ENCODE measurements around the gene DCAF6.
A peak's percentile ranks its signal among the peaks of the same experiment; 100 is the strongest.

Gene DCAF6

GRCh38 chr1:167968569-167968968 is 32.1 kb downstream of the DCAF6 start:
- peaks cover 41% of the 10 kb centered on the region for H3K36me3 Mint-ChIP-seq (ENCODE audit: low read depth)
- no peak overlapping the region for H3K4me3 Mint-ChIP-seq
- no peaks in the 10 kb centered on the region for H3K27me3 Mint-ChIP-seq
- H3K9me3 Mint-ChIP-seq = no peaks in the 10 kb centered on the region
- H3K27ac Mint-ChIP-seq = no peak overlapping the region
- H3K4me1 Mint-ChIP-seq (ENCODE audit: low read depth) = peaks cover 3% of the 10 kb centered on the region

- Mint-ChIP-seq H3K4me1 (ENCODE audit: low read depth) (no peaks in the 10 kb centered on the region), H3K27me3 (no peaks in the 10 kb centered on the region), H3K9me3 (peaks cover 4% of the 10 kb centered on the region), H3K36me3 (ENCODE audit: low read depth) (peaks cover 51% of the 10 kb centered on the region), H3K4me3 (no peak overlapping the region), H3K27ac (no peak overlapping the region)
Observed at GRCh38 chr1:167973832-167974231, 37.3 kb downstream of the DCAF6 start.

- Mint-ChIP-seq H3K4me3 (no peak overlapping the region), H3K27ac (no peak overlapping the region), H3K9me3 (peaks cover 4% of the 10 kb centered on the region), H3K36me3 (ENCODE audit: low read depth) (peaks cover 52% of the 10 kb centered on the region), H3K27me3 (no peaks in the 10 kb centered on the region), H3K4me1 (ENCODE audit: low read depth) (no peaks in the 10 kb centered on the region)
Observed at GRCh38 chr1:167974698-167975097, 38.2 kb downstream of the DCAF6 start.

GRCh38 chr1:167977245-167977644 is 40.8 kb downstream of the DCAF6 start:
- Mint-ChIP-seq H3K9me3 (peaks cover 4% of the 10 kb centered on the region), H3K4me1 (ENCODE audit: low read depth) (peaks cover 4% of the 10 kb centered on the region), H3K36me3 (ENCODE audit: low read depth) (peaks cover 59% of the 10 kb centered on the region), H3K27ac (peak overlapping the region; percentile 7), H3K4me3 (no peak overlapping the region), H3K27me3 (no peaks in the 10 kb centered on the region)

- Mint-ChIP-seq H3K27me3 (no peaks in the 10 kb centered on the region), H3K36me3 (ENCODE audit: low read depth) (peaks cover 42% of the 10 kb centered on the region), H3K27ac (no peak overlapping the region), H3K9me3 (peaks cover 4% of the 10 kb centered on the region), H3K4me1 (ENCODE audit: low read depth) (peaks cover 8% of the 10 kb centered on the region), H3K4me3 (no peak overlapping the region)
Observed at GRCh38 chr1:167981933-167982332, 45.5 kb downstream of the DCAF6 start.

- peaks cover 35% of the 10 kb centered on the region for H3K36me3 Mint-ChIP-seq (ENCODE audit: low read depth)
- no peak overlapping the region for H3K27ac Mint-ChIP-seq
- H3K9me3 Mint-ChIP-seq = no peaks in the 10 kb centered on the region
- no peaks in the 10 kb centered on the region for H3K27me3 Mint-ChIP-seq
- no peak overlapping the region for H3K4me3 Mint-ChIP-seq
- peaks cover 8% of the 10 kb centered on the region for H3K4me1 Mint-ChIP-seq (ENCODE audit: low read depth)
Observed at GRCh38 chr1:167983797-167984420, 47.4 kb downstream of the DCAF6 start.

GRCh38 chr1:167984886-167985489 is 48.5 kb downstream of the DCAF6 start:
- Mint-ChIP-seq H3K4me1 (ENCODE audit: low read depth) (peaks cover 8% of the 10 kb centered on the region), H3K27ac (no peak overlapping the region)

GRCh38 chr1:167987174-167987573 is 50.7 kb downstream of the DCAF6 start:
- H3K27me3 Mint-ChIP-seq = no peaks in the 10 kb centered on the region
- H3K4me3 Mint-ChIP-seq = no peak overlapping the region
- H3K9me3 Mint-ChIP-seq = no peaks in the 10 kb centered on the region
- H3K36me3 Mint-ChIP-seq (ENCODE audit: low read depth) = peaks cover 18% of the 10 kb centered on the region
- no peak overlapping the region for H3K27ac Mint-ChIP-seq
- H3K4me1 Mint-ChIP-seq (ENCODE audit: low read depth) = peaks cover 4% of the 10 kb centered on the region

More at GRCh38 chr1:167984886-167985489, 48.5 kb downstream of the DCAF6 start:
- Mint-ChIP-seq H3K36me3 (ENCODE audit: low read depth) (peaks cover 29% of the 10 kb centered on the region), H3K4me3 (no peak overlapping the region), H3K9me3 (no peaks in the 10 kb centered on the region), H3K27me3 (no peaks in the 10 kb centered on the region)

GRCh38 chr1:167991546-167991945 is 55.1 kb downstream of the DCAF6 start:
- H3K36me3 Mint-ChIP-seq (ENCODE audit: low read depth) = peaks cover 35% of the 10 kb centered on the region
- no peaks in the 10 kb centered on the region for H3K4me1 Mint-ChIP-seq (ENCODE audit: low read depth)
- H3K27me3 Mint-ChIP-seq = no peaks in the 10 kb centered on the region
- no peak overlapping the region for H3K4me3 Mint-ChIP-seq
- H3K27ac Mint-ChIP-seq = peak overlapping the region; percentile 9
- H3K9me3 Mint-ChIP-seq = no peaks in the 10 kb centered on the region

- H3K4me3 Mint-ChIP-seq = no peak overlapping the region
- no peaks in the 10 kb centered on the region for H3K4me1 Mint-ChIP-seq (ENCODE audit: low read depth)
- no peaks in the 10 kb centered on the region for H3K9me3 Mint-ChIP-seq
- H3K27me3 Mint-ChIP-seq = no peaks in the 10 kb centered on the region
- H3K36me3 Mint-ChIP-seq (ENCODE audit: low read depth) = peaks cover 37% of the 10 kb centered on the region
- no peak overlapping the region for H3K27ac Mint-ChIP-seq
Observed at GRCh38 chr1:167993720-167994119, 57.2 kb downstream of the DCAF6 start.

GRCh38 chr1:167994560-167994959 is 58.1 kb downstream of the DCAF6 start:
- no peaks in the 10 kb centered on the region for H3K9me3 Mint-ChIP-seq
- H3K36me3 Mint-ChIP-seq (ENCODE audit: low read depth) = peaks cover 41% of the 10 kb centered on the region
- no peak overlapping the region for H3K4me3 Mint-ChIP-seq
- H3K4me1 Mint-ChIP-seq (ENCODE audit: low read depth) = no peaks in the 10 kb centered on the region
- no peaks in the 10 kb centered on the region for H3K27me3 Mint-ChIP-seq
- H3K27ac Mint-ChIP-seq = no peak overlapping the region

GRCh38 chr1:167995038-167995437 is 58.6 kb downstream of the DCAF6 start:
- no peak overlapping the region for H3K27ac Mint-ChIP-seq
- no peaks in the 10 kb centered on the region for H3K27me3 Mint-ChIP-seq
- no peaks in the 10 kb centered on the region for H3K4me1 Mint-ChIP-seq (ENCODE audit: low read depth)
- H3K36me3 Mint-ChIP-seq (ENCODE audit: low read depth) = peaks cover 41% of the 10 kb centered on the region
- H3K9me3 Mint-ChIP-seq = no peaks in the 10 kb centered on the region
- H3K4me3 Mint-ChIP-seq = no peak overlapping the region

GRCh38 chr1:167996266-167996665 is 59.8 kb downstream of the DCAF6 start:
- Mint-ChIP-seq H3K36me3 (ENCODE audit: low read depth) (peaks cover 47% of the 10 kb centered on the region), H3K4me1 (ENCODE audit: low read depth) (no peaks in the 10 kb centered on the region), H3K27me3 (no peaks in the 10 kb centered on the region), H3K4me3 (no peak overlapping the region), H3K9me3 (no peaks in the 10 kb centered on the region), H3K27ac (no peak overlapping the region)

- no peaks in the 10 kb centered on the region for H3K9me3 Mint-ChIP-seq
- H3K36me3 Mint-ChIP-seq (ENCODE audit: low read depth) = peaks cover 45% of the 10 kb centered on the region
- H3K27me3 Mint-ChIP-seq = no peaks in the 10 kb centered on the region
- no peak overlapping the region for H3K4me3 Mint-ChIP-seq
- H3K27ac Mint-ChIP-seq = no peak overlapping the region
- H3K4me1 Mint-ChIP-seq (ENCODE audit: low read depth) = no peaks in the 10 kb centered on the region
Observed at GRCh38 chr1:167997037-167997575, 60.6 kb downstream of the DCAF6 start.

- H3K4me3 Mint-ChIP-seq = no peak overlapping the region
- H3K36me3 Mint-ChIP-seq (ENCODE audit: low read depth) = peaks cover 44% of the 10 kb centered on the region
- H3K27me3 Mint-ChIP-seq = no peaks in the 10 kb centered on the region
- H3K27ac Mint-ChIP-seq = no peak overlapping the region
- no peaks in the 10 kb centered on the region for H3K9me3 Mint-ChIP-seq
- H3K4me1 Mint-ChIP-seq (ENCODE audit: low read depth) = no peaks in the 10 kb centered on the region
Observed at GRCh38 chr1:167999877-168000276, 63.4 kb downstream of the DCAF6 start.

- H3K27me3 Mint-ChIP-seq = no peaks in the 10 kb centered on the region
- H3K4me3 Mint-ChIP-seq = no peak overlapping the region
- H3K27ac Mint-ChIP-seq = no peak overlapping the region
- H3K9me3 Mint-ChIP-seq = no peaks in the 10 kb centered on the region
- no peaks in the 10 kb centered on the region for H3K4me1 Mint-ChIP-seq (ENCODE audit: low read depth)
- H3K36me3 Mint-ChIP-seq (ENCODE audit: low read depth) = peaks cover 41% of the 10 kb centered on the region
Observed at GRCh38 chr1:168000656-168001055, 64.2 kb downstream of the DCAF6 start.
